HepG2 (cell line): Measurements from ENCODE around the gene MYOZ1. TPM values are rescaled to one million over a fixed set of nuclear protein-coding genes. Genes with fewer than 3 reads are reported as not detected.

ENCODE experiments used
- AKAP8 ChIP-seq: sonication (generic); formaldehyde crosslinking; IDR thresholded peaks from 2 replicates; pipeline ENCODE4 v1.5.1; 2020; ENCODE audit warnings: mild to moderate bottlenecking, missing genetic modification reagents
- EP300 ChIP-seq, 3 experiments: sonication (generic) in 1 of 3; formaldehyde crosslinking in 1 of 3; IDR thresholded peaks; 2 replicates each; pipeline versions ENCODE4 v1.5.1 to v1.6.1; 2011 to 2020; ENCODE audit warnings: low read depth in 2 of 3, low read length in 2 of 3, borderline replicate concordance in 1 of 3, improper control_type of control experiment in 1 of 3, mild to moderate bottlenecking in 1 of 3, missing genetic modification reagents in 1 of 3, moderate library complexity in 1 of 3
- HOXA3 ChIP-seq: sonication (generic); formaldehyde crosslinking; IDR thresholded peaks from 2 replicates; pipeline ENCODE4 v1.5.0; 2020; ENCODE audit warnings: missing genetic modification reagents
- LCORL ChIP-seq, 2 experiments: fragments of 450-650 bp in 1 of 2; sonication (generic) in 1 of 2; formaldehyde crosslinking in 1 of 2; IDR thresholded peaks; 2 replicates each; pipeline versions ENCODE4 v1.5.0 to v1.6.1; 2017 to 2020; ENCODE audit warnings: antibody characterized with exemption in 1 of 2, missing genetic modification reagents in 1 of 2
- NFYB ChIP-seq: sonication (generic); formaldehyde crosslinking; IDR thresholded peaks from 2 replicates; pipeline ENCODE4 v1.4.0; 2020; ENCODE audit warnings: missing genetic modification reagents
- SIX1 ChIP-seq: sonication (generic); formaldehyde crosslinking; IDR thresholded peaks from 2 replicates; pipeline ENCODE4 v1.4.0; 2020; ENCODE audit warnings: missing genetic modification reagents, borderline replicate concordance
- SMC3 ChIP-seq: IDR thresholded peaks from 2 replicates; pipeline ENCODE4 v1.6.1; 2011; ENCODE audit warnings: low read length, improper control_type of control experiment
- SP140L ChIP-seq: sonication (generic); formaldehyde crosslinking; IDR thresholded peaks from 2 replicates; pipeline ENCODE4 v1.4.0; 2020; ENCODE audit warnings: missing genetic modification reagents, borderline replicate concordance
- XRCC5 ChIP-seq: fragments of 200-400 bp; formaldehyde crosslinking; optimal IDR thresholded peaks from 2 replicates; pipeline ENCODE3; 2017; ENCODE audit warnings: mild to moderate bottlenecking, low read length
- ZKSCAN5 ChIP-seq: sonication (generic); formaldehyde crosslinking; IDR thresholded peaks from 2 replicates; pipeline ENCODE4 v1.5.1; 2020; ENCODE audit warnings: mild to moderate bottlenecking, missing genetic modification reagents
- ZNF331 ChIP-seq: sonication (generic); formaldehyde crosslinking; IDR thresholded peaks from 2 replicates; pipeline ENCODE4 v1.4.0; 2020; ENCODE audit warnings: missing genetic modification reagents
- ZNF766 ChIP-seq: sonication (generic); formaldehyde crosslinking; IDR thresholded peaks from 2 replicates; pipeline ENCODE4 v1.5.0; 2020; ENCODE audit warnings: missing genetic modification reagents, borderline replicate concordance
- ZNF790 ChIP-seq: sonication (generic); formaldehyde crosslinking; IDR thresholded peaks from 2 replicates; pipeline ENCODE4 v1.8.0; 2022; ENCODE audit warnings: missing genetic modification reagents, mild to moderate bottlenecking, borderline replicate concordance
- ZNF792 ChIP-seq: IDR thresholded peaks from 2 replicates; pipeline ENCODE4 v1.6.1; 2016
- ZSCAN9 ChIP-seq: IDR thresholded peaks from 2 replicates; pipeline ENCODE4 v1.6.1; 2016; ENCODE audit warnings: borderline replicate concordance
- polyA plus RNA-seq, 8 experiments: library from polyadenylated mRNA; depleted of rRNA in 3 of 8; stranded (reverse) in 7 of 8; unstranded in 1 of 8; fragments of >200 nt; fragmentation: Illumina TruSeq in 4 of 8; extraction: Trizol in 4 of 8; gene quantifications; 2 replicates each; pipeline versions ENCODE4 v1.2.1 to v1.2.3, GENCODE V29; 2011 to 2016; ENCODE audit warnings: low read depth in 4 of 8, missing spikeins in 1 of 8, mixed read lengths in 1 of 8; ENCODE audit not compliant: insufficient read depth in 1 of 8
- total RNA-seq, 5 experiments: library from RNA; depleted of rRNA; stranded (reverse); fragments of >200 nt; fragmentation: Illumina TruSeq; extraction: Trizol; gene quantifications; 2 replicates each; pipeline ENCODE4 v1.2.3, GENCODE V29; 2016; ENCODE audit warnings: low read depth in 1 of 5
- TF ChIP-seq, protein P1 (sequence below): sonication (generic); formaldehyde crosslinking; IDR thresholded peaks from 2 replicates; pipeline ENCODE4 v1.5.1; 2020; ENCODE audit warnings: mild to moderate bottlenecking, missing genetic modification reagents, moderate library complexity
- TF ChIP-seq, protein P2 (sequence below): sonication (generic); formaldehyde crosslinking; IDR thresholded peaks from 2 replicates; pipeline ENCODE4 v1.4.0; 2020; ENCODE audit warnings: missing genetic modification reagents, borderline replicate concordance
- TF ChIP-seq, protein P3 (sequence below): sonication (generic); formaldehyde crosslinking; IDR thresholded peaks from 2 replicates; pipeline ENCODE4 v1.4.0; 2020; ENCODE audit warnings: missing genetic modification reagents

Gene MYOZ1
- total and polyA plus RNA-seq, 2 of the 13 experiments (the other 11 are each of a cell fraction or from before 2014, with no cell fraction given) = not detected

DNA sequence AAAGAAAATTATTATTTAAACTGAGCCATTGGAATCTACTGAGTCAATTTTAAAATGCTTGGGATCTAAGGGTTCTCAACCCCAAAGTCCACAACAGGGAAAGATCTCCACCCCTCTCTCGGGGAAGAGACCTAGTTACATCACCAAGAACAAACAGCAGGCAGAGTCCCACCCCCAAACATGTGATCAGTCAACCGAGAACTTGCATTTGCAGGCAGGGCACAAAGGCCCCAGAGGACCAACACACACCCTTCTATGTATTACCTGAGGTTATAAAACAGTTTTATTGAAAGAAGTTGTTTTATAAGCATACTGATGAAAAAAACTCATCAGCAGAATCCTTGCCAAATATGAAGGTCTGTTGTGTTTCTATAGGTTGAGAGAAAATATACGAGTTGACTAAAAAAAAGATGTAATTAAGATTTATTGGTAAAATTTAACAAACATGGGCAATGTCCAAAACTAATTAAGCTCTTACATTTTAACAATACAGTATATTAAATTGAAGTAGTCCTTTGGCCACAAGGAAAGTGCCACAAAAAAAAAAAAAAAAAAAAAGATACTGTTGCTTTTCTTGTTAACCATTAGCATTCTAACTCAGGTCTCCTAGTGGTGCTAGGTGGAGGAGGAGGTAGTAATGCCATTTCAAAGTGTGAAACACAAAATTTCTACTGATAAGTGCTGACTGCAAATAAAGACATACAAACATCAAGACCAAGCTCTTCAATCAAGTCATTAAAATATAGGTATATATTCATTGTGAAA, 49.2 kb downstream of the MYOZ1 start (continued):
- TF ChIP-seq, protein P1, sequence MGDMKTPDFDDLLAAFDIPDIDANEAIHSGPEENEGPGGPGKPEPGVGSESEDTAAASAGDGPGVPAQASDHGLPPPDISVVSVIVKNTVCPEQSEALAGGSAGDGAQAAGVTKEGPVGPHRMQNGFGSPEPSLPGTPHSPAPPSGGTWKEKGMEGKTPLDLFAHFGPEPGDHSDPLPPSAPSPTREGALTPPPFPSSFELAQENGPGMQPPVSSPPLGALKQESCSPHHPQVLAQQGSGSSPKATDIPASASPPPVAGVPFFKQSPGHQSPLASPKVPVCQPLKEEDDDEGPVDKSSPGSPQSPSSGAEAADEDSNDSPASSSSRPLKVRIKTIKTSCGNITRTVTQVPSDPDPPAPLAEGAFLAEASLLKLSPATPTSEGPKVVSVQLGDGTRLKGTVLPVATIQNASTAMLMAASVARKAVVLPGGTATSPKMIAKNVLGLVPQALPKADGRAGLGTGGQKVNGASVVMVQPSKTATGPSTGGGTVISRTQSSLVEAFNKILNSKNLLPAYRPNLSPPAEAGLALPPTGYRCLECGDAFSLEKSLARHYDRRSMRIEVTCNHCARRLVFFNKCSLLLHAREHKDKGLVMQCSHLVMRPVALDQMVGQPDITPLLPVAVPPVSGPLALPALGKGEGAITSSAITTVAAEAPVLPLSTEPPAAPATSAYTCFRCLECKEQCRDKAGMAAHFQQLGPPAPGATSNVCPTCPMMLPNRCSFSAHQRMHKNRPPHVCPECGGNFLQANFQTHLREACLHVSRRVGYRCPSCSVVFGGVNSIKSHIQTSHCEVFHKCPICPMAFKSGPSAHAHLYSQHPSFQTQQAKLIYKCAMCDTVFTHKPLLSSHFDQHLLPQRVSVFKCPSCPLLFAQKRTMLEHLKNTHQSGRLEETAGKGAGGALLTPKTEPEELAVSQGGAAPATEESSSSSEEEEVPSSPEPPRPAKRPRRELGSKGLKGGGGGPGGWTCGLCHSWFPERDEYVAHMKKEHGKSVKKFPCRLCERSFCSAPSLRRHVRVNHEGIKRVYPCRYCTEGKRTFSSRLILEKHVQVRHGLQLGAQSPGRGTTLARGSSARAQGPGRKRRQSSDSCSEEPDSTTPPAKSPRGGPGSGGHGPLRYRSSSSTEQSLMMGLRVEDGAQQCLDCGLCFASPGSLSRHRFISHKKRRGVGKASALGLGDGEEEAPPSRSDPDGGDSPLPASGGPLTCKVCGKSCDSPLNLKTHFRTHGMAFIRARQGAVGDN (CRISPR knock-in tag) = no peak
- peak; percentile 61; the same call in 1 of the 2 replicates for TF ChIP-seq ZSCAN9
- TF ChIP-seq ZNF792 (CRISPR knock-in tag) = peak; percentile 72; the same call in 1 of the 2 replicates
- TF ChIP-seq ZNF790 (CRISPR knock-in tag) = no peak
- TF ChIP-seq XRCC5 = peak; percentile 36
- TF ChIP-seq LCORL (IDR thresholded peaks at IDR 0.05) = peak; percentile 75; the same call in 1 of the 2 replicates
- TF ChIP-seq LCORL (CRISPR knock-in tag; IDR thresholded peaks at IDR 0.05) = 0 out of 2 replicates have a peak, but pooled peaks have one; percentile 66
- TF ChIP-seq NFYB (CRISPR knock-in tag) = no peak
- TF ChIP-seq ZNF331 (CRISPR knock-in tag) = 0 out of 2 replicates have a peak, but pooled peaks have one; percentile 76
- no peak for TF ChIP-seq SP140L (CRISPR knock-in tag)
- TF ChIP-seq, protein P2, sequence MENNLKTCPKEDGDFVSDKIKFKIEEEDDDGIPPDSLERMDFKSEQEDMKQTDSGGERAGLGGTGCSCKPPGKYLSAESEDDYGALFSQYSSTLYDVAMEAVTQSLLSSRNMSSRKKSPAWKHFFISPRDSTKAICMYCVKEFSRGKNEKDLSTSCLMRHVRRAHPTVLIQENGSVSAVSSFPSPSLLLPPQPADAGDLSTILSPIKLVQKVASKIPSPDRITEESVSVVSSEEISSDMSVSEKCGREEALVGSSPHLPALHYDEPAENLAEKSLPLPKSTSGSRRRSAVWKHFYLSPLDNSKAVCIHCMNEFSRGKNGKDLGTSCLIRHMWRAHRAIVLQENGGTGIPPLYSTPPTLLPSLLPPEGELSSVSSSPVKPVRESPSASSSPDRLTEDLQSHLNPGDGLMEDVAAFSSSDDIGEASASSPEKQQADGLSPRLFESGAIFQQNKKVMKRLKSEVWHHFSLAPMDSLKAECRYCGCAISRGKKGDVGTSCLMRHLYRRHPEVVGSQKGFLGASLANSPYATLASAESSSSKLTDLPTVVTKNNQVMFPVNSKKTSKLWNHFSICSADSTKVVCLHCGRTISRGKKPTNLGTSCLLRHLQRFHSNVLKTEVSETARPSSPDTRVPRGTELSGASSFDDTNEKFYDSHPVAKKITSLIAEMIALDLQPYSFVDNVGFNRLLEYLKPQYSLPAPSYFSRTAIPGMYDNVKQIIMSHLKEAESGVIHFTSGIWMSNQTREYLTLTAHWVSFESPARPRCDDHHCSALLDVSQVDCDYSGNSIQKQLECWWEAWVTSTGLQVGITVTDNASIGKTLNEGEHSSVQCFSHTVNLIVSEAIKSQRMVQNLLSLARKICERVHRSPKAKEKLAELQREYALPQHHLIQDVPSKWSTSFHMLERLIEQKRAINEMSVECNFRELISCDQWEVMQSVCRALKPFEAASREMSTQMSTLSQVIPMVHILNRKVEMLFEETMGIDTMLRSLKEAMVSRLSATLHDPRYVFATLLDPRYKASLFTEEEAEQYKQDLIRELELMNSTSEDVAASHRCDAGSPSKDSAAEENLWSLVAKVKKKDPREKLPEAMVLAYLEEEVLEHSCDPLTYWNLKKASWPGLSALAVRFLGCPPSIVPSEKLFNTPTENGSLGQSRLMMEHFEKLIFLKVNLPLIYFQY (CRISPR knock-in tag) = no peak
- TF ChIP-seq HOXA3 = peak; percentile 41; the same call in 1 of the 2 replicates
- peak; percentile 20; the same call in 1 of the 2 replicates for TF ChIP-seq SMC3
- no peak for TF ChIP-seq ZKSCAN5 (CRISPR knock-in tag)
- TF ChIP-seq, protein P3, sequence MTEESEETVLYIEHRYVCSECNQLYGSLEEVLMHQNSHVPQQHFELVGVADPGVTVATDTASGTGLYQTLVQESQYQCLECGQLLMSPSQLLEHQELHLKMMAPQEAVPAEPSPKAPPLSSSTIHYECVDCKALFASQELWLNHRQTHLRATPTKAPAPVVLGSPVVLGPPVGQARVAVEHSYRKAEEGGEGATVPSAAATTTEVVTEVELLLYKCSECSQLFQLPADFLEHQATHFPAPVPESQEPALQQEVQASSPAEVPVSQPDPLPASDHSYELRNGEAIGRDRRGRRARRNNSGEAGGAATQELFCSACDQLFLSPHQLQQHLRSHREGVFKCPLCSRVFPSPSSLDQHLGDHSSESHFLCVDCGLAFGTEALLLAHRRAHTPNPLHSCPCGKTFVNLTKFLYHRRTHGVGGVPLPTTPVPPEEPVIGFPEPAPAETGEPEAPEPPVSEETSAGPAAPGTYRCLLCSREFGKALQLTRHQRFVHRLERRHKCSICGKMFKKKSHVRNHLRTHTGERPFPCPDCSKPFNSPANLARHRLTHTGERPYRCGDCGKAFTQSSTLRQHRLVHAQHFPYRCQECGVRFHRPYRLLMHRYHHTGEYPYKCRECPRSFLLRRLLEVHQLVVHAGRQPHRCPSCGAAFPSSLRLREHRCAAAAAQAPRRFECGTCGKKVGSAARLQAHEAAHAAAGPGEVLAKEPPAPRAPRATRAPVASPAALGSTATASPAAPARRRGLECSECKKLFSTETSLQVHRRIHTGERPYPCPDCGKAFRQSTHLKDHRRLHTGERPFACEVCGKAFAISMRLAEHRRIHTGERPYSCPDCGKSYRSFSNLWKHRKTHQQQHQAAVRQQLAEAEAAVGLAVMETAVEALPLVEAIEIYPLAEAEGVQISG = peak; percentile 48; the same call in 1 of the 2 replicates
- no peak for TF ChIP-seq AKAP8 (CRISPR knock-in tag)
- peak; percentile 40; the same call in 1 of the 2 replicates for TF ChIP-seq SIX1 (CRISPR knock-in tag)
- peak in 1 of 2 experiments; percentile 84; a peak in 2 of 4 replicates for TF ChIP-seq EP300 (IDR thresholded peaks at IDR 0.05; ENCODE audit: low read depth in 2 of 2, low read length in 2 of 2)
- TF ChIP-seq EP300 (CRISPR knock-in tag; IDR thresholded peaks at IDR 0.05; ENCODE audit: borderline replicate concordance) = peak; percentile 49; the same call in 1 of the 2 replicates
- TF ChIP-seq ZNF766 (CRISPR knock-in tag) = no peak
